H1 (cell line): Measurements from ENCODE around the gene DCN. TPM values are rescaled to one million over a fixed set of nuclear protein-coding genes. Genes with fewer than 3 reads are reported as not detected.

Experiments
- CTCF ChIA-PET: fragments of 300-600 bp; sonication (Branson Sonifier 250); formaldehyde crosslinking; loops from one replicate; lab custom pipeline; 2021; ENCODE audit not compliant: partially characterized antibody; lab: Charles Lee
- POLR2A ChIA-PET: fragments of 300-600 bp; sonication (Branson Sonifier 250); formaldehyde crosslinking; loops from one replicate; lab custom pipeline; 2021; ENCODE audit warnings: inconsistent platforms; ENCODE audit not compliant: partially characterized antibody; lab: Charles Lee
- DNase-seq, 2 experiments: peaks; one replicate each; pipeline versions ENCODE4 v3.0.0 to v3.0.0-alpha.2; 2010 to 2022; ENCODE audit warnings: low spot score in 2 of 2, low read depth in 1 of 2, mixed read lengths in 1 of 2
- FAIRE-seq: peaks from 2 replicates; lab custom pipeline; 2011; peaks lifted over from hg19 to GRCh38; lab: Jason Lieb, UNC
- H2AFZ ChIP-seq: 2 replicates; pipeline ENCODE4 v1.8.1; 2012; ENCODE audit warnings: low read length, inconsistent platforms
- H2AK5ac ChIP-seq: 2 replicates; pipeline ENCODE4 v1.6.1; 2013; ENCODE audit warnings: low read depth, low read length
- H2BK120ac ChIP-seq: replicated peaks from 2 replicates; pipeline ENCODE3; 2013; ENCODE audit warnings: low read depth, low read length, inconsistent platforms
- H2BK12ac ChIP-seq: 2 replicates; pipeline ENCODE4 v1.6.1; 2013; ENCODE audit warnings: low read depth, low read length
- H2BK15ac ChIP-seq: 2 replicates; pipeline ENCODE4 v1.6.1; 2013; ENCODE audit warnings: low read length
- H2BK20ac ChIP-seq: 2 replicates; pipeline ENCODE4 v1.6.1; 2013; ENCODE audit warnings: low read length
- H2BK5ac ChIP-seq: 2 replicates; pipeline ENCODE4 v1.6.1; 2013; ENCODE audit warnings: low read depth, low read length
- H3K14ac ChIP-seq: 2 replicates; pipeline ENCODE4 v1.6.1; 2013; ENCODE audit warnings: inconsistent platforms; ENCODE audit not compliant: insufficient read length
- H3K18ac ChIP-seq: 2 replicates; pipeline ENCODE4 v1.6.1; 2013; ENCODE audit warnings: low read length; ENCODE audit errors: extremely low read depth
- H3K23ac ChIP-seq: 2 replicates; pipeline ENCODE4 v1.6.1; 2013; ENCODE audit warnings: inconsistent platforms; ENCODE audit not compliant: insufficient read length
- H3K23me2 ChIP-seq: 2 replicates; pipeline ENCODE4 v1.6.1; 2013; ENCODE audit warnings: low read depth, low read length
- H3K27ac ChIP-seq: 2 replicates; pipeline ENCODE4 v1.6.1; 2011; ENCODE audit warnings: low read depth, low read length, inconsistent platforms
- H3K27me3 ChIP-seq, 4 experiments: replicated peaks in 1 of 4; 1 replicate in 1 of 4; 2 replicates in 3 of 4; pipeline versions ENCODE4 v1.6.1 to v1.8.1; 2011 to 2013; ENCODE audit warnings: low read length in 3 of 4, mild to moderate bottlenecking in 3 of 4, inconsistent platforms in 2 of 4, mixed read lengths in 2 of 4, moderate library complexity in 1 of 4; ENCODE audit not compliant: control insufficient read depth in 3 of 4, insufficient read depth in 3 of 4; ENCODE audit errors: extremely low read depth in 1 of 4
- H3K36me3 ChIP-seq, 4 experiments: 2 replicates each; pipeline versions ENCODE4 v1.6.1 to v1.8.1; 2011 to 2013; ENCODE audit warnings: mild to moderate bottlenecking in 4 of 4, low read length in 3 of 4, moderate library complexity in 2 of 4, control low read depth in 1 of 4, inconsistent platforms in 1 of 4; ENCODE audit not compliant: insufficient read depth in 4 of 4, control insufficient read depth in 2 of 4
- H3K4ac ChIP-seq: replicated peaks from 2 replicates; pipeline ENCODE3; 2013; ENCODE audit warnings: low read length, low read depth, mixed read lengths, inconsistent platforms; ENCODE audit not compliant: insufficient read length
- H3K4me1 ChIP-seq, 4 experiments: replicated peaks in 1 of 4; 1 replicate in 1 of 4; 2 replicates in 3 of 4; pipeline versions ENCODE4 v1.6.1 to v1.8.1; 2011 to 2013; ENCODE audit warnings: low read length in 3 of 4, inconsistent platforms in 2 of 4, mixed read lengths in 1 of 4; ENCODE audit not compliant: insufficient read depth in 4 of 4, control insufficient read depth in 3 of 4
- H3K4me2 ChIP-seq, 2 experiments: 2 replicates each; pipeline versions ENCODE4 v1.6.1 to v1.8.1; 2011 to 2013; ENCODE audit warnings: low read depth in 2 of 2, low read length in 2 of 2, control low read depth in 1 of 2, inconsistent platforms in 1 of 2, mild to moderate bottlenecking in 1 of 2; ENCODE audit not compliant: insufficient read depth in 1 of 2
- H3K4me3 ChIP-seq, 4 experiments: fragments of 200-600, 300-600 bp in 1 of 4; sonication (generic), shearing (Covaris generic), sonication (Bioruptor Twin) in 1 of 4; 2 replicates each; pipeline versions ENCODE4 v1.5.1 to v1.8.1; 2011 to 2016; ENCODE audit warnings: low read length in 4 of 4, low read depth in 3 of 4, control low read depth in 2 of 4, inconsistent platforms in 2 of 4, mild to moderate bottlenecking in 2 of 4, mixed read lengths in 1 of 4, moderate library complexity in 1 of 4; ENCODE audit not compliant: insufficient read depth in 2 of 4; ENCODE audit errors: extremely low read depth in 1 of 4
- H3K56ac ChIP-seq: replicated peaks from 2 replicates; pipeline ENCODE3; 2013; ENCODE audit warnings: low read depth, mild to moderate bottlenecking, mixed read lengths, low read length, inconsistent platforms; ENCODE audit not compliant: insufficient read length
- H3K79me1 ChIP-seq: 2 replicates; pipeline ENCODE4 v1.6.1; 2013; ENCODE audit warnings: low read depth, low read length, control low read depth
- H3K79me2 ChIP-seq, 2 experiments: 2 replicates each; pipeline versions ENCODE4 v1.6.1 to v1.8.1; 2012 to 2013; ENCODE audit warnings: low read length in 2 of 2, mild to moderate bottlenecking in 2 of 2, inconsistent platforms in 1 of 2; ENCODE audit not compliant: insufficient read depth in 2 of 2, control insufficient read depth in 1 of 2
- H3K9ac ChIP-seq, 4 experiments: replicated peaks in 1 of 4; 1 replicate in 1 of 4; 2 replicates in 3 of 4; pipeline versions ENCODE4 v1.6.1 to v1.8.1; 2011 to 2013; ENCODE audit warnings: low read depth in 3 of 4, low read length in 3 of 4, control low read depth in 2 of 4, mild to moderate bottlenecking in 2 of 4, moderate library complexity in 2 of 4, inconsistent platforms in 1 of 4; ENCODE audit errors: extremely low read depth in 1 of 4
- H3K9me3 ChIP-seq, 2 experiments: 2 replicates each; pipeline versions ENCODE4 v1.6.1 to v1.8.1; 2012 to 2013; ENCODE audit warnings: mild to moderate bottlenecking in 2 of 2, moderate library complexity in 2 of 2, control low read depth in 1 of 2, inconsistent platforms in 1 of 2, low read depth in 1 of 2, low read length in 1 of 2, mixed read lengths in 1 of 2; ENCODE audit not compliant: insufficient read depth in 2 of 2
- H4K20me1 ChIP-seq, 2 experiments: replicated peaks in 1 of 2; 2 replicates each; pipeline versions ENCODE3 to v1.8.1; 2011 to 2013; ENCODE audit warnings: inconsistent platforms in 2 of 2, low read length in 2 of 2, mild to moderate bottlenecking in 1 of 2; ENCODE audit not compliant: insufficient read depth in 2 of 2, control insufficient read depth in 1 of 2
- H4K5ac ChIP-seq: 2 replicates; pipeline ENCODE4 v1.6.1; 2013; ENCODE audit warnings: low read length, low read depth, mixed read lengths, inconsistent platforms; ENCODE audit not compliant: insufficient read length
- H4K8ac ChIP-seq: 2 replicates; pipeline ENCODE4 v1.8.0; 2013; ENCODE audit warnings: mild to moderate bottlenecking, moderate library complexity, low read length, inconsistent platforms; ENCODE audit not compliant: insufficient read depth; ENCODE audit errors: extremely low read depth
- H4K91ac ChIP-seq: replicated peaks from 2 replicates; pipeline ENCODE3; 2013; ENCODE audit warnings: low read length, mixed read lengths, inconsistent platforms; ENCODE audit not compliant: insufficient read length
- CBX5 ChIP-seq: fragments of 300-800, 300-1000 bp; sonication (generic); IDR thresholded peaks from 2 replicates; pipeline ENCODE4 v1.7.1; 2016; ENCODE audit warnings: antibody characterized with exemption, low read length, low read depth
- CHD2 ChIP-seq: IDR thresholded peaks from 2 replicates; pipeline ENCODE4 v1.6.1; 2012; ENCODE audit warnings: low read length, improper control_type of control experiment
- HDAC2 ChIP-seq, 2 experiments: fragments of 300-600 bp in 1 of 2; sonication (generic) in 1 of 2; IDR thresholded peaks; 2 replicates each; pipeline ENCODE4 v1.6.1; 2011 to 2012; ENCODE audit warnings: low read depth in 2 of 2, low read length in 2 of 2, mild to moderate bottlenecking in 2 of 2, moderate library complexity in 2 of 2, borderline replicate concordance in 1 of 2, inconsistent platforms in 1 of 2
- JUND ChIP-seq: IDR thresholded peaks from 2 replicates; pipeline ENCODE4 v1.6.1; 2011; ENCODE audit warnings: mild to moderate bottlenecking, improper control_type of control experiment, low read length
- KDM1A ChIP-seq: fragments of 200-600, 300-600 bp; sonication (generic); IDR thresholded peaks from 2 replicates; pipeline ENCODE4 v1.7.1; 2016; ENCODE audit warnings: mild to moderate bottlenecking, low read length, borderline replicate concordance
- KDM5A ChIP-seq: fragments of 200-600 bp; IDR thresholded peaks from 2 replicates; pipeline ENCODE4 v1.7.1; 2012; ENCODE audit warnings: mild to moderate bottlenecking, low read length, inconsistent platforms, mixed read lengths
- RBBP5 ChIP-seq: IDR thresholded peaks from 2 replicates; pipeline ENCODE4 v1.7.1; 2012; ENCODE audit warnings: low read depth, mild to moderate bottlenecking, inconsistent platforms, low read length, moderate library complexity, borderline replicate concordance
- RFX5 ChIP-seq: IDR thresholded peaks from 2 replicates; pipeline ENCODE4 v1.6.1; 2011; ENCODE audit warnings: low read depth, low read length, improper control_type of control experiment, borderline replicate concordance
- RNF2 ChIP-seq: fragments of 200-900, 300-1000 bp; sonication (generic); IDR thresholded peaks from 2 replicates; pipeline ENCODE4 v1.7.1; 2016; ENCODE audit warnings: borderline replicate concordance, low read depth, mild to moderate bottlenecking, antibody characterized with exemption, low read length; ENCODE audit not compliant: poor library complexity, severe bottlenecking; ENCODE audit errors: missing control alignments
- SIRT6 ChIP-seq: IDR thresholded peaks from one replicate; pipeline ENCODE4 v1.7.1; 2012; ENCODE audit warnings: low read length, inconsistent platforms
- SP1 ChIP-seq: IDR thresholded peaks from 2 replicates; pipeline ENCODE4 v1.6.1; 2011; ENCODE audit warnings: low read depth, low read length
- TAF1 ChIP-seq: IDR thresholded peaks from 2 replicates; pipeline ENCODE4 v1.6.1; 2011; ENCODE audit warnings: mild to moderate bottlenecking, low read depth, low read length
- TBP ChIP-seq: IDR thresholded peaks from 2 replicates; pipeline ENCODE4 v1.6.1; 2011; ENCODE audit warnings: low read depth, low read length, improper control_type of control experiment
- WGBS, 2 experiments: shearing (Covaris generic) in 1 of 2; methylation state at CpG; one replicate each; pipeline versions ENCODE4 v1.1.6 to v1.1.7; 2013 to 2015; ENCODE audit warnings: low lambda C conversion rate in 2 of 2, mixed read lengths in 2 of 2, inconsistent platforms in 1 of 2, low coverage in 1 of 2, missing lambda C conversion rate in 1 of 2; ENCODE audit not compliant: insufficient replicate concordance in 2 of 2, insufficient coverage in 1 of 2, insufficient read length in 1 of 2; ENCODE audit errors: extremely low coverage in 1 of 2, missing lambda C conversion rate in 1 of 2; 5-methylcytosine and 5-hydroxymethylcytosine counted together
- polyA plus RNA-seq, 7 experiments: library from polyadenylated mRNA; depleted of rRNA in 3 of 7; stranded (reverse) in 5 of 7; unstranded in 2 of 7; fragments of >200 nt in 5 of 7; fragments of 200-250 nt in 2 of 7; gene quantifications; 1 replicate in 5 of 7; 2 replicates in 1 of 7; 4 replicates in 1 of 7; pipeline versions ENCODE4 v1.2.1 to v1.2.3, GENCODE V29; 2011 to 2013; ENCODE audit warnings: missing spikeins in 2 of 7, mixed read lengths in 2 of 7
- total RNA-seq: library from RNA; stranded (reverse); fragmentation: NEBNext Ultra II Directional; extraction: Animal tissue kit (Norgen Biotek cat#: 25700); gene quantifications from 2 replicates; pipeline ENCODE4 v1.2.1, GENCODE V29; 2021
- TF ChIP-seq, protein P1 (sequence below): IDR thresholded peaks from 2 replicates; pipeline ENCODE4 v1.6.1; 2012; ENCODE audit warnings: inconsistent platforms

DCN gene
- total and polyA plus RNA-seq, 2 of the 8 experiments (the other 6 are each of a cell fraction or from before 2014, with no cell fraction given), result not detected

GRCh38 chr12:91185421-91185820, 2.8 kb upstream of the DCN start:
- no peak overlapping the region for H4K8ac ChIP-seq
- H3K79me2 ChIP-seq, result no peaks in the 10 kb centered on the region
- H3K23ac ChIP-seq, result no peak overlapping the region
- H2BK12ac ChIP-seq, result no peak overlapping the region
- H2BK15ac ChIP-seq, result no peak overlapping the region
- FAIRE-seq (no peak), DNase-seq (no peak)
- H3K23me2 ChIP-seq, result no peaks in the 10 kb centered on the region; the same call in 1 of the 2 replicates
- H3K27ac ChIP-seq, result no peak overlapping the region
- ChIA-PET POLR2A (no interaction called here), CTCF (interaction anchor here (1.3 to 1.4 kb wide), 3 partner anchors 9 to 141 kb away, joined by 3 to 7 read pairs (median 4); no protein-coding TSS in a partner anchor)
- H3K4ac ChIP-seq, result no peak overlapping the region
- H2BK5ac ChIP-seq, result no peak overlapping the region
- H3K4me2 ChIP-seq, result no peak overlapping the region
- no peak overlapping the region for H2AFZ ChIP-seq
- no peak overlapping the region for H3K56ac ChIP-seq
- H3K27me3 ChIP-seq, result no peaks in the 10 kb centered on the region
- no peaks in the 10 kb centered on the region for H3K9me3 ChIP-seq
- no peak overlapping the region for H3K9ac ChIP-seq
- no peak overlapping the region for H2AK5ac ChIP-seq
- no peak overlapping the region for H3K14ac ChIP-seq
- no peak overlapping the region for H3K18ac ChIP-seq
- H2BK120ac ChIP-seq, result no peak overlapping the region
- no peak for TF ChIP-seq RFX5
- TF ChIP-seq TBP, result no peak
- no peak for TF ChIP-seq KDM1A
- TF ChIP-seq RNF2, result no peak
- TF ChIP-seq SP1, result no peak
- no peak for TF ChIP-seq JUND
- TF ChIP-seq, protein P1, sequence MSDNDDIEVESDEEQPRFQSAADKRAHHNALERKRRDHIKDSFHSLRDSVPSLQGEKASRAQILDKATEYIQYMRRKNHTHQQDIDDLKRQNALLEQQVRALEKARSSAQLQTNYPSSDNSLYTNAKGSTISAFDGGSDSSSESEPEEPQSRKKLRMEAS, result no peak
- TF ChIP-seq KDM5A, result no peak
- no peak for TF ChIP-seq HDAC2 (IDR thresholded peaks at IDR 0.05; ENCODE audit: borderline replicate concordance in 1 of 2, low read depth in 2 of 2, low read length in 2 of 2)
- no peak for TF ChIP-seq RBBP5
- TF ChIP-seq CBX5, result no peak
- no peak for TF ChIP-seq SIRT6
- TF ChIP-seq TAF1, result no peak
- no peak for TF ChIP-seq CHD2
- WGBS, 2 experiments, result 83% methylated on average over 1 of the region's 1 CpG; no CpG with 5 or more reads in 1 of the 2 experiments
- H3K79me1 ChIP-seq, result no peaks in the 10 kb centered on the region
- H3K4me1 ChIP-seq, result no peaks in the 10 kb centered on the region
- no peak overlapping the region for H3K4me3 ChIP-seq
- no peak overlapping the region for H2BK20ac ChIP-seq
- no peaks in the 10 kb centered on the region for H3K36me3 ChIP-seq
- peaks cover 0 to 1% of the 10 kb centered on the region in 2 experiments for H4K20me1 ChIP-seq
- no peak overlapping the region for H4K91ac ChIP-seq
- no peak overlapping the region for H4K5ac ChIP-seq
